Osteoblast (primary cell): Measurements from ENCODE around the gene CALU. TPM values are rescaled to one million over a fixed set of nuclear protein-coding genes. Genes with fewer than 3 reads are reported as not detected.

Experiments
- DNase-seq: peaks from one replicate; pipeline ENCODE4 v3.0.0; 2011; ENCODE audit warnings: low spot score, mixed read lengths; ENCODE audit not compliant: insufficient read length; ENCODE audit errors: missing footprints
- H2AFZ ChIP-seq: 2 replicates; pipeline ENCODE4 v1.6.0; 2011; ENCODE audit warnings: mild to moderate bottlenecking, low read length
- H3K27ac ChIP-seq: 2 replicates; pipeline ENCODE4 v1.5.1; 2011; ENCODE audit warnings: mild to moderate bottlenecking, low read depth, low read length, moderate library complexity
- H3K27me3 ChIP-seq: 2 replicates; pipeline ENCODE4 v1.6.0; 2012; ENCODE audit warnings: mild to moderate bottlenecking, control low read depth, inconsistent platforms, low read length, moderate library complexity; ENCODE audit not compliant: insufficient read depth
- H3K36me3 ChIP-seq: 2 replicates; pipeline ENCODE4 v1.5.1; 2011; ENCODE audit warnings: mild to moderate bottlenecking, low read length, control low read depth, moderate library complexity; ENCODE audit not compliant: insufficient read depth
- H3K4me1 ChIP-seq: 2 replicates; pipeline ENCODE4 v1.5.1; 2011; ENCODE audit warnings: mild to moderate bottlenecking, low read length, control low read depth, moderate library complexity; ENCODE audit not compliant: insufficient read depth
- H3K4me2 ChIP-seq: 2 replicates; pipeline ENCODE4 v1.6.0; 2011; ENCODE audit warnings: mild to moderate bottlenecking, low read length; ENCODE audit not compliant: insufficient read depth
- H3K4me3 ChIP-seq: fragments of 200-600 bp; sonication (generic); 3 replicates; pipeline ENCODE4 v1.5.1; 2012; ENCODE audit warnings: mild to moderate bottlenecking, low read length, inconsistent platforms; ENCODE audit not compliant: insufficient read depth
- H3K79me2 ChIP-seq: 2 replicates; pipeline ENCODE4 v1.6.0; 2012; ENCODE audit warnings: mild to moderate bottlenecking, low read length, control low read depth, inconsistent platforms; ENCODE audit not compliant: insufficient read depth
- H3K9me3 ChIP-seq: 2 replicates; pipeline ENCODE4 v1.5.1; 2011; ENCODE audit warnings: low read depth, low read length, control low read depth
- H4K20me1 ChIP-seq: 2 replicates; pipeline ENCODE4 v1.6.0; 2012; ENCODE audit warnings: mild to moderate bottlenecking, low read length, control low read depth; ENCODE audit not compliant: insufficient read depth
- total RNA-seq: library from RNA; depleted of rRNA; stranded (reverse); fragments of >200 nt; gene quantifications from 2 replicates; pipeline ENCODE4 v1.2.3, GENCODE V29; 2012
- TF ChIP-seq, protein P1 (sequence below): IDR thresholded peaks from 2 replicates; pipeline ENCODE4 v1.5.1; 2011; ENCODE audit warnings: mild to moderate bottlenecking, low read depth, low read length, moderate library complexity; ENCODE audit errors: extremely low read depth

Gene CALU
- total RNA-seq, 1 donor = 708 TPM

DNA sequence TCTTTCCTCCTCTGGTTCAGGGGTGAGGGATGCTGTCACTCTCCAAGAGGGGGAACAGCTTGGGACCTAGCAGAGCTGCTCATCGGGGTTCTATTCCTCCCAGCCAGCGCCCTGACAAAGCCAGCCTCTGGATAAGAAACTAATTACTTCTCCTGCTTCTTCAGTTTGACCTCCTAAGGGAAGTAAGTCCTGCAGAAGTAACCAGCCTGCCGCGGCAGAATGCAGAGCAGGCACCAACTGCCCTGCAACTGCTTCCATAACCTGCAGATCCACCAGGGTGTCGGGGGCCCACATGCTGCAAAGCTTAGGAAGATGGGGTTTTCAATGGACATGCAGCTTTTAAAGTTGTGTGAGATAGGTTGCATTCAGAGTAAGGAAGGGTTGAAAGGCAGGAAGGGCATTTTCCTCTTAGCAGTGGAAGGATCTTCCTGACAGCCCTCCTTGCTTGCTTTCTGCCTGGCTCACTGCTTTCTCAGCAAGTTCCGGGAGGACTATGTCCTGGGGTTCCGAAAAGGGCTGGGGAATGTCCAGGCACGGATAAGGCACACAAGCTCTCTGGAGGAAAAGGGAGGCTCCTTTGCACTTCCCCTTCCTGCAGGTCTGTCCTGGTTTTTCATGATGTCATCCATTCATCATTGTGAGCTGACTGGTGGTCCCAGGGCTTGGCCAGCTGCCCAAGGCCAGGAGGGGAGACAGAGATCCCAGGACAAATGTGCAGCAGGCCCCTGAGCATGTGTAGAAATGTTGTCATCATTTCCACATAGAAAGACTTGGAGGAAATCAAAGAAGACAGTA, 24.3 kb upstream of the CALU start:
- DNase-seq = no peak
- H2AFZ ChIP-seq = no peak overlapping the region

GRCh38 chr7:128718967-128719642, 20.1 kb upstream of the CALU start:
- Histone ChIP-seq H3K79me2 (no peaks in the 10 kb centered on the region), H3K4me1 (no peaks in the 10 kb centered on the region), H3K4me2 (no peak overlapping the region), H3K27ac (no peak overlapping the region), H2AFZ (no peak overlapping the region), H4K20me1 (no peaks in the 10 kb centered on the region), H3K36me3 (no peaks in the 10 kb centered on the region), H3K9me3 (no peaks in the 10 kb centered on the region), H3K4me3 (no peak overlapping the region), H3K27me3 (peaks cover 24% of the 10 kb centered on the region)
- no peak for DNase-seq
- TF ChIP-seq, protein P1, sequence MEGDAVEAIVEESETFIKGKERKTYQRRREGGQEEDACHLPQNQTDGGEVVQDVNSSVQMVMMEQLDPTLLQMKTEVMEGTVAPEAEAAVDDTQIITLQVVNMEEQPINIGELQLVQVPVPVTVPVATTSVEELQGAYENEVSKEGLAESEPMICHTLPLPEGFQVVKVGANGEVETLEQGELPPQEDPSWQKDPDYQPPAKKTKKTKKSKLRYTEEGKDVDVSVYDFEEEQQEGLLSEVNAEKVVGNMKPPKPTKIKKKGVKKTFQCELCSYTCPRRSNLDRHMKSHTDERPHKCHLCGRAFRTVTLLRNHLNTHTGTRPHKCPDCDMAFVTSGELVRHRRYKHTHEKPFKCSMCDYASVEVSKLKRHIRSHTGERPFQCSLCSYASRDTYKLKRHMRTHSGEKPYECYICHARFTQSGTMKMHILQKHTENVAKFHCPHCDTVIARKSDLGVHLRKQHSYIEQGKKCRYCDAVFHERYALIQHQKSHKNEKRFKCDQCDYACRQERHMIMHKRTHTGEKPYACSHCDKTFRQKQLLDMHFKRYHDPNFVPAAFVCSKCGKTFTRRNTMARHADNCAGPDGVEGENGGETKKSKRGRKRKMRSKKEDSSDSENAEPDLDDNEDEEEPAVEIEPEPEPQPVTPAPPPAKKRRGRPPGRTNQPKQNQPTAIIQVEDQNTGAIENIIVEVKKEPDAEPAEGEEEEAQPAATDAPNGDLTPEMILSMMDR = no peak

More for the DNA sequence above, 24.3 kb upstream of the CALU start:
- TF ChIP-seq, protein P1 = no peak
- H3K4me2 ChIP-seq = no peak overlapping the region
- H3K9me3 ChIP-seq = no peaks in the 10 kb centered on the region
- no peak overlapping the region for H3K27ac ChIP-seq
- H3K36me3 ChIP-seq = no peaks in the 10 kb centered on the region
- no peaks in the 10 kb centered on the region for H4K20me1 ChIP-seq
- H3K4me3 ChIP-seq = no peak overlapping the region
- H3K4me1 ChIP-seq = no peaks in the 10 kb centered on the region
- no peaks in the 10 kb centered on the region for H3K79me2 ChIP-seq
- peaks cover 12% of the 10 kb centered on the region for H3K27me3 ChIP-seq

DNA sequence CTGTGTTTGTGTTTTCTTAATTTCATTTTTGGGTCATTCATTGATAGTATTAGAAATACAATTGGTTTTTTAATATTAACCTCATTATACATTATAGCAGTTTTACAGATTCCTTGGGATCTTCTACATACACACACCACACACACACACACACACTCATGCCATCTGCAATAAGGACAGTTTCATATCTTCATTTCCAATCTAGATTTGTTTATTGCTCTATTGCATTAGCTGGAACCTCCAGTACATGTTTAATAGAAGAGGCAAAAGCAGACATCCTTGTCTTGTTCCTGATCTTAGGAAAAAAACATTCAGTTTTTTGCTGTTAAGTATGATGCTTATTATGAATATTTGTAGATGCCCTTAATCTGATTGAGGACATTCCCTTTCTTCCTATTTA, 17.8 kb upstream of the CALU start:
- Histone ChIP-seq H3K4me2 (no peak overlapping the region), H3K79me2 (no peaks in the 10 kb centered on the region), H3K36me3 (no peaks in the 10 kb centered on the region), H2AFZ (no peak overlapping the region), H3K4me1 (no peaks in the 10 kb centered on the region), H3K27ac (no peak overlapping the region), H4K20me1 (no peaks in the 10 kb centered on the region), H3K27me3 (peaks cover 18% of the 10 kb centered on the region), H3K9me3 (no peaks in the 10 kb centered on the region), H3K4me3 (no peak overlapping the region)
- TF ChIP-seq, protein P1 = no peak
- no peak for DNase-seq

DNA sequence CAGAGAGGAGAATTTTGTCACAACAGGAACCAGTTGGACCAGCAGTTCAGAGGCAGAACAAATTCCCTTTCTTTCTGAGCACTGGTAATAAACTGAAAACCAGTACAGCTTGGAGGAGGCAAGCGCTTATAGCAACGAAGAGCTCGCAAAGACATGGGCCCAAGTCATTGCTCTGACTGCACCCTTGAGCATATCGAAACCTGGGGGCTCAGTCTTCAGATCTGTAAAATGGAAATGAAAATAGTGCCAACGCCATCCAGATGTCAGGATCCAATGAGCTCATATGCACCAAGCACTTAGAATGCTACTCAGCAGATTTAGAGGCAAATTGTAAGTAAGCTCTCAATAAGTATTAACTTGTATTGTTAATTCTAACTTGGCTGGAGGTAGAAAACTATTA, 14.4 kb upstream of the CALU start:
- H3K36me3 ChIP-seq = no peaks in the 10 kb centered on the region
- no peak overlapping the region for H3K4me2 ChIP-seq
- no peak overlapping the region for H3K27ac ChIP-seq
- no peak overlapping the region for H3K4me3 ChIP-seq
- H3K4me1 ChIP-seq = peaks cover 5% of the 10 kb centered on the region
- H4K20me1 ChIP-seq = no peaks in the 10 kb centered on the region
- no peak overlapping the region for H2AFZ ChIP-seq
- no peaks in the 10 kb centered on the region for H3K9me3 ChIP-seq
- no peak for DNase-seq
- TF ChIP-seq, protein P1 = no peak
- H3K79me2 ChIP-seq = no peaks in the 10 kb centered on the region
- peaks cover 15% of the 10 kb centered on the region for H3K27me3 ChIP-seq
